ENCODE data around the gene BRME1. TPM values are rescaled to one million over a fixed set of nuclear protein-coding genes. Genes with fewer than 3 reads are reported as not detected.
A peak's percentile ranks its signal among the peaks of the same experiment; 100 is the strongest.

The BRME1 gene
- total RNA-seq, 1 donor from 2014 or later: 0.68 TPM

- peaks cover 11% of the 10 kb centered on the region for H3K4me1 Mint-ChIP-seq (ENCODE audit: low read depth, unreplicated experiment)
- H3K27me3 Mint-ChIP-seq (ENCODE audit: low read depth, unreplicated experiment): peaks cover 23% of the 10 kb centered on the region
- TF ChIP-seq EZH2 (IDR thresholded peaks at IDR 0.05; ENCODE audit: insufficient read depth, low read length) (no peak), CTCF (IDR thresholded peaks at IDR 0.05; ENCODE audit: insufficient read depth, low read depth, low read length) (no peak)
- DNase-seq (ENCODE audit: low read depth) (no peak), FAIRE-seq (no peak)
- no peak within 1 kb of the TSS for H3K4me3 Mint-ChIP-seq (ENCODE audit: unreplicated experiment)
- Histone ChIP-seq H3K27ac (ENCODE audit: low read depth, low read length) (no peak within 1 kb of the TSS), H4K20me1 (ENCODE audit: insufficient read depth, low read length) (no peaks in the 10 kb centered on the region), H3K4me2 (ENCODE audit: low read length) (no peak within 1 kb of the TSS), H3K27me3 (ENCODE audit: insufficient read depth, low read length) (no peaks in the 10 kb centered on the region), H3K36me3 (ENCODE audit: insufficient read depth, low read length) (no peaks in the 10 kb centered on the region), H3K4me1 (ENCODE audit: insufficient read depth, low read length) (peaks cover 18% of the 10 kb centered on the region), H2AFZ (ENCODE audit: low read depth, low read length) (no peak within 1 kb of the TSS), H3K9me3 (ENCODE audit: insufficient read depth, low read depth, low read length) (no peaks in the 10 kb centered on the region), H3K4me3 (ENCODE audit: insufficient read depth, low read depth, low read length) (no peak within 1 kb of the TSS), H3K9ac (ENCODE audit: low read length) (no peak within 1 kb of the TSS), H3K79me2 (ENCODE audit: insufficient read depth, low read length) (no peaks in the 10 kb centered on the region)
- peaks cover 3% of the 10 kb centered on the region for H3K36me3 Mint-ChIP-seq (ENCODE audit: low read depth, unreplicated experiment)
- no peak within 1 kb of the TSS for H3K27ac Mint-ChIP-seq (ENCODE audit: unreplicated experiment)
- H3K9me3 Mint-ChIP-seq (ENCODE audit: unreplicated experiment): no peaks in the 10 kb centered on the region
Observed at GRCh38 chr19:13876834-13877233, 29.1 kb downstream of the BRME1 start, which contains the start of gene NANOS3. Gene NANOS3 (plus strand): TSS chr19:13877134. CDS start chr19:13877249, 115 bp downstream.

GRCh38 chr19:13875824-13876223 lies 30.1 kb downstream of the BRME1 start:
- Histone ChIP-seq H2AFZ (ENCODE audit: low read depth, low read length) (no peak overlapping the region), H3K9me3 (ENCODE audit: insufficient read depth, low read depth, low read length) (no peaks in the 10 kb centered on the region), H4K20me1 (ENCODE audit: insufficient read depth, low read length) (no peaks in the 10 kb centered on the region), H3K36me3 (ENCODE audit: insufficient read depth, low read length) (no peaks in the 10 kb centered on the region), H3K4me2 (ENCODE audit: low read length) (no peak overlapping the region), H3K27ac (ENCODE audit: low read depth, low read length) (no peak overlapping the region), H3K4me1 (ENCODE audit: insufficient read depth, low read length) (peaks cover 12% of the 10 kb centered on the region), H3K79me2 (ENCODE audit: insufficient read depth, low read length) (no peaks in the 10 kb centered on the region), H3K9ac (ENCODE audit: low read length) (no peak overlapping the region), H3K27me3 (ENCODE audit: insufficient read depth, low read length) (no peaks in the 10 kb centered on the region), H3K4me3 (ENCODE audit: insufficient read depth, low read depth, low read length) (no peak overlapping the region)
- Mint-ChIP-seq H3K27ac (ENCODE audit: unreplicated experiment) (no peak overlapping the region), H3K27me3 (ENCODE audit: low read depth, unreplicated experiment) (peaks cover 23% of the 10 kb centered on the region), H3K4me1 (ENCODE audit: low read depth, unreplicated experiment) (peaks cover 7% of the 10 kb centered on the region), H3K9me3 (ENCODE audit: unreplicated experiment) (no peaks in the 10 kb centered on the region), H3K4me3 (ENCODE audit: unreplicated experiment) (no peak overlapping the region), H3K36me3 (ENCODE audit: low read depth, unreplicated experiment) (peaks cover 3% of the 10 kb centered on the region)
- TF ChIP-seq EZH2 (IDR thresholded peaks at IDR 0.05; ENCODE audit: insufficient read depth, low read length) (no peak), CTCF (IDR thresholded peaks at IDR 0.05; ENCODE audit: insufficient read depth, low read depth, low read length) (no peak)
- FAIRE-seq (no peak), DNase-seq (ENCODE audit: low read depth) (no peak)

- Mint-ChIP-seq H3K9me3 (ENCODE audit: unreplicated experiment) (no peaks in the 10 kb centered on the region), H3K4me1 (ENCODE audit: low read depth, unreplicated experiment) (peaks cover 3% of the 10 kb centered on the region), H3K4me3 (ENCODE audit: unreplicated experiment) (peak overlapping the region; percentile 22), H3K27me3 (ENCODE audit: low read depth, unreplicated experiment) (peaks cover 23% of the 10 kb centered on the region), H3K36me3 (ENCODE audit: low read depth, unreplicated experiment) (peaks cover 3% of the 10 kb centered on the region), H3K27ac (ENCODE audit: unreplicated experiment) (no peak overlapping the region)
- peaks cover 6% of the 10 kb centered on the region for H3K4me1 ChIP-seq (ENCODE audit: insufficient read depth, low read length)
- H4K20me1 ChIP-seq (ENCODE audit: insufficient read depth, low read length): no peaks in the 10 kb centered on the region
- DNase-seq (ENCODE audit: low read depth) (no peak), FAIRE-seq (no peak)
- H3K4me3 ChIP-seq (ENCODE audit: insufficient read depth, low read depth, low read length): no peak overlapping the region
- H3K36me3 ChIP-seq (ENCODE audit: insufficient read depth, low read length): no peaks in the 10 kb centered on the region
- no peaks in the 10 kb centered on the region for H3K79me2 ChIP-seq (ENCODE audit: insufficient read depth, low read length)
- H3K27ac ChIP-seq (ENCODE audit: low read depth, low read length): no peak overlapping the region
- H3K4me2 ChIP-seq (ENCODE audit: low read length): no peak overlapping the region
- no peak overlapping the region for H2AFZ ChIP-seq (ENCODE audit: low read depth, low read length)
- no peaks in the 10 kb centered on the region for H3K27me3 ChIP-seq (ENCODE audit: insufficient read depth, low read length)
- TF ChIP-seq EZH2 (IDR thresholded peaks at IDR 0.05; ENCODE audit: insufficient read depth, low read length): no peak
- TF ChIP-seq CTCF (IDR thresholded peaks at IDR 0.05; ENCODE audit: insufficient read depth, low read depth, low read length): no peak
- H3K9ac ChIP-seq (ENCODE audit: low read length): no peak overlapping the region
- H3K9me3 ChIP-seq (ENCODE audit: insufficient read depth, low read depth, low read length): no peaks in the 10 kb centered on the region
Observed at GRCh38 chr19:13873834-13874515, 31.9 kb downstream of the BRME1 start.
